ENCODE results near the gene ADAM33.

DNA sequence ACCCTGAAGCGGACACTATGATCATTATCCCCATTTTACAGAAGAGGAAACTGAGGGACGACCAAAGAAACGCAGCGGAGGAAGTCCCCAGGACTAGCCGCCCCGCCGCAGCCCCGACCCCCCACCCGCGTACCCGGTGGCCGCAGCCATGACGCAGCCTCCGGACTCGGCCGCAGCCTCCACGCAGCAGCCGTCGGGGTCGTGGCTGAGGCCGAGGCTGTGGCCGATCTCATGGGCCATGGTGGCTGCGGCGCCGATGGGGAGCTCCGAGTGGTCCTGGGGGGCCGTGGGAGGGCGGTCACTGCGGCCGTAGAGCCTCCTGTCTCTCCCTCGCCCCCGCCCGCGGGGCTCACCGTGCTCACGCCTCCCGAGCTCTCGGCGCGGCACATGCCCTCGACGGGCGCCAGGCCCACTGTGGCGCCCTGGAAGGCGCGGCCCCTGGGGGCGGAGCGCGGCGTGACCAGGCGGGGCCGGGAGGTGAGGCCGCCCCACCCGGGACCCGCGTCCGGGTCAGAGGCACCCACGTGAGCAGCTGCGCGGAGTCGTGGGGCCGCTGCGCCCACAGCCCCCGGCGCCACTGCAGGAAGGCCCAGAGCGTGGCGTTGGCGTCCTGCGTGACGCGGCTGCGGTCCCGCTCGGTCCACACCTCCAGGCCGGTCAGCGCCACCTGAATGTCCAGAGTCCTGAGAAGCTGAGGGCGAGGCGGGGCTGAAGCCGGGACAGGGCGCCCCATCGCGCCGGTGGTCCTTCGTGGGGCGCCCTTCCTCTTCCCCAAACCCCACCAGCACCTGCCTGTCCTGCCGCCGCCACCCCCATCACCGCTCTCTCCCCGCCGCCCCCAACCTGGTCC is 8.4 kb downstream of the ADAM33 start:
- no peak for TF ChIP-seq POLR2A (IDR thresholded peaks at IDR 0.05; ENCODE audit: low read length)
- TF ChIP-seq MAZ (IDR thresholded peaks at IDR 0.05; ENCODE audit: borderline replicate concordance, low read depth, low read length), result no peak
- no peak for TF ChIP-seq MAFK (IDR thresholded peaks at IDR 0.05; ENCODE audit: partially characterized antibody)
- TF ChIP-seq, protein P1, sequence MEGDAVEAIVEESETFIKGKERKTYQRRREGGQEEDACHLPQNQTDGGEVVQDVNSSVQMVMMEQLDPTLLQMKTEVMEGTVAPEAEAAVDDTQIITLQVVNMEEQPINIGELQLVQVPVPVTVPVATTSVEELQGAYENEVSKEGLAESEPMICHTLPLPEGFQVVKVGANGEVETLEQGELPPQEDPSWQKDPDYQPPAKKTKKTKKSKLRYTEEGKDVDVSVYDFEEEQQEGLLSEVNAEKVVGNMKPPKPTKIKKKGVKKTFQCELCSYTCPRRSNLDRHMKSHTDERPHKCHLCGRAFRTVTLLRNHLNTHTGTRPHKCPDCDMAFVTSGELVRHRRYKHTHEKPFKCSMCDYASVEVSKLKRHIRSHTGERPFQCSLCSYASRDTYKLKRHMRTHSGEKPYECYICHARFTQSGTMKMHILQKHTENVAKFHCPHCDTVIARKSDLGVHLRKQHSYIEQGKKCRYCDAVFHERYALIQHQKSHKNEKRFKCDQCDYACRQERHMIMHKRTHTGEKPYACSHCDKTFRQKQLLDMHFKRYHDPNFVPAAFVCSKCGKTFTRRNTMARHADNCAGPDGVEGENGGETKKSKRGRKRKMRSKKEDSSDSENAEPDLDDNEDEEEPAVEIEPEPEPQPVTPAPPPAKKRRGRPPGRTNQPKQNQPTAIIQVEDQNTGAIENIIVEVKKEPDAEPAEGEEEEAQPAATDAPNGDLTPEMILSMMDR (IDR thresholded peaks at IDR 0.05), result no peak
- TF ChIP-seq CEBPB (IDR thresholded peaks at IDR 0.05), result no peak
- TF ChIP-seq, protein P2, sequence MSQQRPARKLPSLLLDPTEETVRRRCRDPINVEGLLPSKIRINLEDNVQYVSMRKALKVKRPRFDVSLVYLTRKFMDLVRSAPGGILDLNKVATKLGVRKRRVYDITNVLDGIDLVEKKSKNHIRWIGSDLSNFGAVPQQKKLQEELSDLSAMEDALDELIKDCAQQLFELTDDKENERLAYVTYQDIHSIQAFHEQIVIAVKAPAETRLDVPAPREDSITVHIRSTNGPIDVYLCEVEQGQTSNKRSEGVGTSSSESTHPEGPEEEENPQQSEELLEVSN (IDR thresholded peaks at IDR 0.05; ENCODE audit: borderline replicate concordance, low read depth), result no peak

Data from A549 (cell line).